Skin of body (tissue), 2 donors: ENCODE data around the gene CXCL12. TPM values are rescaled to one million over a fixed set of nuclear protein-coding genes. Genes with fewer than 3 reads are reported as not detected.
A peak's percentile ranks its signal among the peaks of the same experiment; 100 is the strongest.

Experiments used
- DNase-seq: peaks from one replicate; lab custom pipeline; 2025; lab: John Stamatoyannopoulos, UW
- total RNA-seq: library from RNA; depleted of rRNA; stranded (reverse); fragments of >200 nt; gene quantifications from one replicate; pipeline ENCODE4 v1.2.3, GENCODE V29; 2014

CXCL12 gene
- total RNA-seq: 107 TPM

DNA sequence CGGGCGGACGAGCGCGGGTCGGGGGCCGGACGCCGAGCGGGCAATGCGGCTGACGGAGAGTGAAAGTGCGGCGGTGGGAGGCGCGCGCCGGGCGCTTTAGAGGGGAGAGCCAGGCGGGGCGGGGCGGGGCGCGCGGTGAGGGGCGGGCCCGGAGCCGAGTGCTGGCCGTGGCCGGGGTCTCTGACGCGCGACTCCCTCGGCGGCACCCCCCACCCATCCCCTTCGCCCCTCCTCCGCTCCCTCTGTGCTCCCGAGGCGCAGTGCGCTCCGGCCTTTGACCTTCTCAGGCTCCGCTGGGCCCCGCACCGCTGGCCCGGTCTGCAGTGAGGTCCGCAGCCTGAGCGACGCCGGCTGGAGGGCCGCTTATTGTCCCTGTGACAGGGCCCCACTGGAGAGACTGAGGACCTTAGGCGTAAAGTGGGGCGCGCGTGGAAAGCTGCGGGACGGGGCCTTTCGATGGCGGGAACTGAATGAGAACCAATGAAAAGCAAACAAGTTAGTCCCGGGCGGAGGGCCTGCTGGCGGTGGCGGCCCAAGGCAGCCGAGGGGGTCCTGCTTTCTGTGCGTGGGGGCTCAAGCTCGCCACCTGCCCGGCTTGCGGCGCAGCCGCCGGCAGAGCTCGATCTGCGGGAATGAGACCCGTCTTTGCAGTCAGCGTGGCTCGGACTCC lies at the start of gene CXCL12:
Gene CXCL12 (minus strand): TSS at position 72 of the 670 bp plus-strand sequence. CDS start 92 bp downstream, outside the sequence.
- DNase-seq: no peak

DNA sequence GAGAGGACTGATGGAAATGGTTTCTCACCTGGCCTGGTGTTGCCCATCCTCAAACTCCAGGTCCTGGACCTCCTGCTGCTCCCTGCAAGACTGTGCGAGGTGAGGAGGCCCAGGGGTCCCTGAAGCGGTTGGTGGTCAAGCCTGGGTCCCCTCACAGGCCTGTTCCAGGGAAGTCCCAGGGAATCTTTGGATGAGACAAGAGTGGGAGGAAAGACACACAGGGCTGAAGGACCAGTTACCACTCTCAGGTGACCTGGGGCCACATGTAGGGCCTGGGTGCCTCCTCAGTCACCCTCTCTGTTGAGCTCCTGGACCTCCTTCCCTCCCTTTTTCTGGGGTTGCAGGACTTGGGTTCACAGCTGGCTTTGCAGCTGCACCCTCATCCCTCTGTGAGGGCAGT lies 42.6 kb upstream of the CXCL12 start:
- no peak for DNase-seq

DNA sequence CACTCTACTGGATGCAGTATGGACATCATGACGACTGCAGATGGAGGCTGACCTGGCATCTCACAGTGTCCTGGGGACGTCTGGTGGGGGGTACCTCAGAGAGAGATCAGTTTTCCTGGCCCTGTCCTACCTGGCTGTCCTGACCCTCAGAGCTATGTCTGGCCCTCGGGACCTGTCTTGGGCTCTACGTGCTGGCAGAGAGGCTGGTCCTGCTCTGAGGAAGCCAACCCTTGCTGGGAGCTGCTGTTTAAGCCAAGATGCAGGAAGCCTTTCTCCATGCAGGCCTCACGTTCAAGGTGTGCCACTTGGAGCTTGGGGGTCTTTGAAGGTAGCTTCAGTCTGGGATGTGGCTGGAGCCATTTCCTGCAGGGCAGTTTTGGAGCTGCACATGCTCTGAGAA lies 42.1 kb upstream of the CXCL12 start:
- no peak for DNase-seq

DNA sequence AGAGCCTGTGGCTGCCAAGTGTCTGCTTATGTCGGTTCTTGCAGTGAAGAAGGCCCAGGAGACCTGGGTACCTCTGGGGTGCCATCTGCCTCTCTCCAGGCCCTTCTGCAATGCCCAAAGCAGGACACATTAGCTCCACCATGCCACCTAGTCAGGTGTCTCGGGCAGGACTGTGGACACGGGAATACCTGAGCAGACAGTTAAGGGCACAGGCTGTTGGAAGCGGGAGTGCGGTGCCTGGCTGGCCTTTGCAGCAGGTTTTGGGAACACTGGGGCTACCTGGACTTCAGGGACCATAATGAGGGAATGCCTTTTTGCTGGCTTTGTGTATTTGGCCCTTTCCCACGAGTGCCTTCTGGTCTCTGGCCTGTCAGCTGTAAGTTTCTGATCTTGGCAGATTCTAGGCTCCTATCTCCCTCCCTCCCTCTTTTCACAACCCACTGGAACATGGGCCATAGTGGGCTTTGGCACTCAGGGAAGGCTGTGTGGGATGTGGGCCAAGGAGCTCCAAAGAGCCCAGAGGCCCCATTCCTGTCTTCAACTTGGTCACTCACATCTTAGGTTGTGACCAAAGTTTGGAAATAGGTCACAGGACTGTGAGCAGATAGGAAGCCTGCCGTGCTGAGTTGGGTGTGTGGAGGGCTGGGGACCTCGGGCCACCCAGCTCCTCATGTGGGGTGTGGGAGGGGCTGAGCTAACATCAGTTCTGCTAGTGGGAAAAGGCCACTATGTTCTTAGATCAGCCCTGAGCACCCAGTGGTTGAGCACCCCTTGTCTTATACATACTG lies 41.5 kb upstream of the CXCL12 start:
- no peak for DNase-seq

DNA sequence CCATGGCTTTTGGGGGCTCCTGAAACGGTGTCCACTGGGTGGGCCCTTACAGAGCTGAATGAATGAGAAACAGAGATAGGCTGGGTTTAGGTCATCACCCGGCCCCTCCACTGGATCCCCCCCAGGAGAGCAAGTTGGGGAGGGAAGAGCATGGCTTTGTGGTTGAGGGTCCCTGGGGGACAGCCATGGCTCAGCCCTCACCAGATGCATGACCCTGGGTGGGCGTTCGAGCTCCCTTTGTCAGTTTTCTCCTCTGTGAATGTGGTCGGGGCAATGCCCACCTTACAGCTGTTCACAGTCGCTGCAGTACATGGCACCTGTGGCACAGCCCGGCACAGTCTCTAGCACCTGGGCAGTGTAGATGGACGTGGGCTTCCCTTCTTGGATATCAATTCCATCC lies 40.6 kb upstream of the CXCL12 start:
- no peak for DNase-seq

DNA sequence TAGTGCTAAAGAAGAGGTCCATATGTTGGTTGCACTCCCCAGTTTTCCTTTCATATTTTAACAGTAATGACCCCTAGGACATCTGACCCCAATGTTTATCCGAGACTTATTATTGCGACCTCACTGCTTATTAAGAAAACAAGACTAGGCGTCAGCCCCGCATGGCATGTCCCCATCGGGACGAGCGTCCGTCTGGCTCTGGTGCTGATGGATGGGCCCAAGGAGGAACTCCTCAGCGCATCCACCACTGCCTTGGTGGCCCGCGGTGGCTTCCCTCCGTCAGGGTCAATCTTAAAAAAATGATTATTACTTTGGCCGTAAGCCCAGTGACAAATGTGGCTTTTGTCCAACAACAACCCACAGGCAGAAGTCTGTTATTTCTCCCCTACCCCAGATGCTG lies 40.1 kb upstream of the CXCL12 start:
- DNase-seq: no peak

DNA sequence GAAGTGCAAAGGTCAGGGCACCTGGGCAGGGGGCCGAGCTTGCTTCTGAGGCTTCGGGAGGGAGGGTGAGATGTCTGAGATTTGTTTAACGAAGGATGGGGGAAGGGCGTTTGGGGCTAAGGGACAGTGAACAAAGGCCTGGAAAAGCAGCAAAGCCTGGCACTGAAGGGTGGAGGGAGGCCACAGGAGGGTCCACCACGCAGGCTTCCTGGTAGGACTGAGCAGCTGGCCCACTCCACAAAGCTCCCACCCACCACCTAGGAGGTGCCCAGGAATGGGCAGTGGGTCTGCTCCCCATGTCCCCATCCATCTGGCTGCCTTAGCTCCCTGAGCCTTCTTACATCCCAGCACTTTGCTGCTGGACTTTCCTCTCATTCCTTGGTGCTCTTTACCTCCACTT lies 39.4 kb upstream of the CXCL12 start:
- no peak for DNase-seq

DNA sequence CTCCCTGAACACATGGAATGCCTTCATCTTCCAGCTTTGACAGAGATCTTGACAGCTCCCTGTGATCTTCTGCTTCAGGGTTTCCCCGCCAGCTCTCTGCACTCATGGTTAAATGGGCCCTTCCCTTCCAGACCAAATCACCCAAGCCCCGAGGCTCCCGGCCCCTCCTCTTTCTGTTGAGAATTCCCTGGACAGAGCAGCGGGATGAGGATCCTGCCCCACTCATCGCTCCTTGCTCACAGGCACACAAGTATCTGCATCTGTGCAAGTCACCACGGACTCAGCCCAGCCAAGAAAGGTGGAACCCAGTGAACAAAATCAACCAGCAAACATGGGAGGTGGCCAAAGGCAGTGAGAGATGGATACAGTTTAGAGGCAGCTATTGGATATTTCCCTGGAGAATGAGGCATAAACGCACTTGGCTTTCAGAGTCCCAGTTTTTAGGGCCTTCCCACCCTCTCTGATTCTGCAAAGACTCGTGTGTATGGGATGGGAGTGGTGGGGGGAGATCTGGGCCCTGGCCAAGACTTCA lies 37.7 kb upstream of the CXCL12 start:
- DNase-seq: peak; percentile 80

DNA sequence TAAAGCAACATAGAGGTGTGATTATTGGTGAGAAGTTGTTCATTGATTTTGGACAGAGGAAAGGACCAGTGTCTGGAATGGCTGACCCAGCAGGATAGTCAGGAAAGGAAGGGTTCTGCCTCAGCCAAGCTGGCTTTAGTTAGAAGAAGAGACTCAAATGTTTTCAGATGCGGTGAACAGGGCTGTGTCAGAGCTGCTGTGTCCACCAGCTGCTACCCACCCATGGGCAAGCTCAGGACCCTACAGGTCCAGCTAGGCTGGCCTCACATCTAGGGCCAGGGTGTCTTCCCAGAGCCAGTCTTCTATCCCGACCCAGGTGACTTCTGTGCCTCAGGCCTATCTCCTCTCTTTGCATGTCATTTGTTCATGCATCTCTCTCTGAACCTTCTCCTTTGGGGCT lies 37.3 kb upstream of the CXCL12 start:
- DNase-seq: no peak

DNA sequence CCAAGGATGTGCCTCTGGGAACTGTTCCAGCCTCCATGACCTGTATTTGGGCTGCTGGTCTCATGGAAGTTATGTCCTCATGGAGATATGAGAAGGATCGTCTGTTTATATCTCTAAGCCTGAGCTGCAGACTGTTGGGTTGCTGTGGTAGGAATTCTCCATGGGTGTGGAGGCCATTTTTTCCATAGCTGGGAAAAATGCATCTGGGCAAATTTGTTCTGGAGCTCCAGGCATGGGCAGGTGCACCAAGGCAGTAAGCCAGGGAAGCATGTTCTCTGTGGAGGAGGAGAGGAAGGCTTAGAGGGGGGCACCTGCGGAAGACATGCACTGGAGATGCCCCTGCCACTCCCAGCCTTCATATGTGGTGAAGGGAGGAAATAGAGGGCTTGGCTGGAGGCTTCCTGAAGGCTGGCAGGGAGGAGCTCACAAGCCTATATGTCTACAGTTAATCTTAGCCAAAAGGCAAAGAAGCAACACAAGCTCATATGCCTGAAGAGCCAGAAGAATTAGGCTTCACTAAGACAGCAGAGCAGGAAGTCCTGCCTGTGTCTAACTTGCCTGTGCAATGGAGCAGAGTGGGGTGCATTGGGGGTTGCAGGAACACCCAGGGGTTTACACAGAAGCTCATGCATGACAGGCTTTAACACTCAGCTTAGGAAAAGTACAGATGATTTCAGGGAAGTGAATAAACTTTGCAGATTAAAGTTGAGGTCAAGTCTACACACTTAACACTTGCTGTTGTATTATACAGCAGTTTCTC lies 35.1 kb upstream of the CXCL12 start:
- no peak for DNase-seq

DNA sequence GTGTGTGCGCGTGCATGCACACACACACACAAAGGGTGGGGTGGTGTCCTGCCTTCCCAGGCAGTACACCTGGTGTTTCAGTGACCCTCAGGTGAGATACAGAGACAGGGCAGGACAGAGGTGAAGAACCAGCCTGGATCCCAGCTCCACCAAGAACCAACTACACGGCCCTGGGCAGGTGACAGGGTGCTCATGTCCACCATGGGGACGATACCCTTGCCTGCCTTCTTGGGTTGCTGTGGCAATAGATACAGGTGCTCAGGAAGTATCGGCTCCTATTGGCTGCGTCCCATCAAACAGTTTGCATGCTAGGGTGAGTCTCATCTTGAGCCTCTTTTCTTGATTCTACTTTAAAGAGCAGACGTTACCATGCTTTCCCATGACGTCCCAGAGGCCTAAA lies 33.7 kb upstream of the CXCL12 start:
- DNase-seq: no peak

DNA sequence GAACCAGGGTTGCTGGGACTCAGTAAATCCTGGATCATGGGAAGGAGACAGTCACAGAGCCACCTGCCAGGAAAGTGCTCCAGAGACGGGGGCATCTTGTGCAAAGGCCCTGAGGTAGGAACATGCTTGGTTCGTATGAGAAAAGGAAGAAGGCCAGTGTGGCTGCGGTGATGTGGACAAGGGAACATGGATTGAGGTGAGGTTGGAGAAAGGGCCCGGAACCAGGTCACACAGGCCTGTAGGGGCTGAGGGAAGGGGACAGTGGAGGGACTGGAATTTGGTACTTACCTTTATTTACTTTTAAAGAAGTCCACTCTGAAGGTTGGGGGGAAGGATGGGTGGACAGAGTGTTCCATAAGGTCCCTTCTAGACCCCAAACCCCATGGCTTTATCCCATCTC lies 32.9 kb upstream of the CXCL12 start:
- DNase-seq: no peak

DNA sequence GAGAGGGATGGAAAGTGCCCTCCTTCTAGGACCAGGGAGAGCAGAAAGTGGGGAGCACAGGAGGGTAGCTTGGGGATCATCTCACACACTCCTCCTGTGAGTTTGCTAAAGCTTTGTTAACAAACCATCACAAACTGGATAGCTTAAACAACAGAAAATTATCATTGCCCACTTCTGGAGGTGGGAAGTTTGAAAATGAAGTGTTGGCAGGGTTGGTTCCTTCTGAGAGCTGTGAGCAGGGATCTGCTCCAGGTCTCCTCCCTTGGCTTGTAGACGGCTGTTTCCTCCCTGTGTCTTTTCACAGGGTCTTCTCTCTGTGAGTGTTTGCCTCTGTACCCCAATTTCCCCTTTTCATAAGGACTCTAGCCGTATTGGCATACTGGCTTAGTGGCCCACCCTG lies 32.0 kb upstream of the CXCL12 start:
- DNase-seq: no peak

DNA sequence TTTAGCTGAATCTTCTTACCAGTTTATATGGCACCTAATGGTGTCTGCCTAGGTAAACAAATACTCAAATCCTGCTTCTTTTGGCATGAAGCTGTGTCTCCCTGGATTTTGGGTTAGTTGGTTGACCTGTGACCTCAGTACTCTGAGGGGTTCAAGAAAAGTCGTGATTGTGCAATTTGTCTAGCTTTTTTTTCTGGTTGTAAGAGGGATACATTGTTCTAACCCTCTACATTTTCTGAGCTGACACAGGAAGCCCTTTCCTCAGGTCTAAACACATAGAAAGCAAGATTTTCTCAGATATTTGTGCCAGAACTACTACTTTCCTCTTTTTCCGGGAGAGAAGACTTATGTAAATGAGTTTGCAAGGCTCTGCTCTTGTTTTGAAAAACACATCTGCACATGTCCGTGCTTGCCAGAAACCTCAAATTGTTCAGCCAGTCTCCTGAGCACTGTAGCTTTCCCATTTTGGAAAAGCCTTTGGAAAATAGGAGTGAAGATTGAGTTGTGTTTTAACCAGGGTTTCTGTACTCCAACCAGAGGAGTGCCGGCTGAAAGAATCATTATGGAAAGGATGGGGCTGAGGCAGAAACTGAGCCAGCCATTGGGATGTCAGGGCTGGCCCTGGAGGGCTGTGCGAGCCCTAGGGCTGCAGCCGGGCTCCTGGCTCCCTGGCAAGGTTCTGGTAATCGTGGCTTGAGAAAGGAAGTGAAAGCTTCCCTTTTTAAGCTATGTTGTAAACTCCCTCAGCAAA lies 31.3 kb upstream of the CXCL12 start:
- DNase-seq: peak; percentile 71

DNA sequence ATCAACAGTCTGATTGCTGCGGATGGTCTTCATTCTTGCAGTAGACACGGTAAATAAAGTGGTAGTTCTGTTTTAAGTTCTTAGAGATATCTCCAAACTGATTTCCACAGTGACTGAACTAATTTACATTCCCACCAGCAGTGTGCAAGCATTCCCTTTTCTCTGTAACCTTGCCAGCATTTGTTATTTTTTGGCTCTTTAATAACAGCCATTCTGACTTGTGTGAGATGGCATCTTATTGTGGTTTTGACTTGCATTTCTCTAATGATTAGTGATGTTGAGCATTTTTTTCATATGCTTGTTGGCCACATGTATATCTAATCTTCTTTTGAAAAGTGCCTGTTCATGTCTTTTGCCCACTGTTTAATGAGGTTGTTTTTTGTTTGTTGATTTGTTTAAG lies 30.2 kb upstream of the CXCL12 start:
- DNase-seq: no peak

DNA sequence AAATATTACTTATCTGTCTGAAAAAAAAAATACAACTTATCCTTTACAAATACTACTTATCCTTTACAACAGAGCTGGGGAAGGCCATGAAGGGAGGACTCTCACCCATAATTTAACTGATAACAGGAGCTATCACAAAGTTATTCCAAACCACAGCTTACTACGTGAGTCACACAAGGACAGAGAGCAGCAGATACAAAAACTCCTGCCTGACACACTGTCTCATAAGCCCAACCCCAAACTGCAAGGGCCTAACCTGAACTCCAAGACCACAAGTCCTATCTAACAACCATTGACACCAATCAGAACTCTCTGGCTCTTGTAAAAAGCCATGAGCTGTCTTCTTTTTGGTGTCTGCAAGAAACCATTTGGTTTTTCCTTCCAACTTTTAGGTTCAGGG lies 28.5 kb upstream of the CXCL12 start:
- DNase-seq: no peak

DNA sequence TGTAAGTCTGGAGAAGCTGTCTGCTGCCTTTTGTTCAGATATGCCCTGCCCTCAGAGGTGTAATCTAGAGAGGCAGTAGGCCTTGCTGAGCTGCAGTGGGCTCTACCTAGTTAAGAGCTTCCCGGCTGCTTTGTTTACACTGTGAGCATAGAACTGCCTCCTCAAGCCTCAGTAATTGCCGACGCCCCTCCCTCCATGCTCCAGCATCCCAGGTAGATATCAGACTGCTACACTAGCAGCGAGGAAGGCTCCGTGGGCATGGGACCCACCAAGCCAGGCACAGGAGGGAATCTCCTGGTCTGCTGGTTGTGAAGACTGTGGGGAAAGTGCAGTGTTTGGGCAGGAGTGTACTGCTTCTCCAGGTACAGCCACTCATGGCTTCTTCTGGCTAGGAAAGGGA lies 26.4 kb upstream of the CXCL12 start:
- DNase-seq: no peak

DNA sequence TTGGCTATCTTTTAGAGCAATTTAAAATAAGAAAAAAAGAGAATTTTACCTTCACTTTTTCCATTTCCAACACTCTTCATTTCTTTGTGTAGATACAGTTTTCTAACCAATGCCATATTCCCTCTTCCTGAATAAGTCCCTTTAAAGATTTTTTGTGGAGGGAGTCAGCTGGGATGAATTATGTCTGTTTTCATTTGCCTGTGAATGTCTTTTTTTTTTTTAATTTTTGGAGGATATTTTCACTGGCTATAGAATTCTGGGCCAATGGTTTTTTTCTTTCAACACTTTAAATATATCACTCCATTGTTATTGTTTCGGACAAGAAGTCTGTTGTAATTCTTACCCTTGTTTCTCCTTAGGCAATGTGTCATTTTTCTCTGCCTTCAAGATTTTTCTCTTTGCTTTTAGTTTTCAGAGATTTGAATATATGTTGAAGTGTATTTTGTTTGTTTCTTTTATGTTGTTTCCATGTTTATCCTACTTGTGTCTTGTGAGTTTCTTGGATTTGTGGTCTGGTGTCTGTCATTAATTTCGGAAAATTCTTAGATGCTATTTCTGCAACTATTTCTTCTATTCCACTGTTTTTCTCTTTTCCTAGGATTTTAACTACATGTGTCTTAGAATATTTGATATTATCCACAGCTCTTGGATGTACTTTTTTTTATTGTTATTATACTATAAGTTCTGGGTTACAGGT lies 20.0 kb upstream of the CXCL12 start:
- DNase-seq: no peak

DNA sequence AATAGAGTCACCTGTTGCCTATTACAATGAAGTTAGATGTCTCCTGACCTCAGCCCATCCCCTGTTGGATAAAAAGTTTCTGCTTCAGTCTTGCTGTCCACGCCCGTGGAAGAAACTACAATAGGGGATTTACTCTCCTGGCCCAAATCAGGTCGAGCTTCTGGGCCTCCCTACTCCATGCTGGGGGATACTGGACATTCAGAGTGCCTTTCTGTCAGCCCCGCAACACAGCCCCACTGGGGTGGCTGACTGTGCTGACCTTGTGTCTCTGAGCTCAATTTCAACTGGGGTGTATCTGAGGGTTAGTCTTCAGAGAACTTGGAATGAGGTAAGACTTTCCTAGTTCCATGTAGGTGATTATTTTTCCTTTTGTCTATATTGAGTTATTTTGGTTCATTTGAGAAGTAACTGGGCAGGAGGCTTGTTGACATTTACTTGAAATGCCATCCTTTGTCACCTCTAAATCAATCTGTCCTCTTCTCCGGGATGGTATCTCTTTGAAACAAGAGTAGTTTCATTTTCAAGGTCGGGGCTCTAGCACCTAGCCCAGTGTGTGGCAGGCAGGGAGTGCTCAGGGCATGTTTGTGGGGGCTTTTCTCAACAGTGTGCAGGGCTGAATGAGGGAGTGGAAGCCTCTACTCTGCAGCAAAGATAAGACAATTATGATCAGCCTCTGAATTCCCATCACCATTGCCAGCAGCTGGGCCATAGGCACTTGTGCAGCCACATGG lies 17.7 kb upstream of the CXCL12 start:
- no peak for DNase-seq

DNA sequence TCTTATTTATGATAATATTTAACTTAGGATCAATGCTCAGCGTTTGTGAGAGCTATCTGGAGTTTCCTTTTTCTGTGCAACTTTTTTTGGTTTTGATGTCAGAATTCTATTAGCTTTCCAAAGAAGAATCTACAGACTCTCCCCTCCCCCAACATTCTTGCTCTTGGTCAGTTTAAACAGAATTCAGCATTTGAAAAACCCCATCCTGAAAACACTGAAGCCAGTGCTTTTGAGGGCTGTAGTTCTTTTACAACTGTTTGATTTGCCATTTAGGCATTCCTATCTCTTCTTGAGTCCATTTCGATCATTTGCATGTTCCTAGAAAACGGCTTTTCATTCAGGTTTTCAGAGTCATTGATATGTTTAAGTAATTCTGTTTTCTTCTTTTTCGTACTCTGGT lies 15.6 kb upstream of the CXCL12 start:
- DNase-seq: no peak
